ENCODE results near the gene ATP11A.

ATP11A gene

DNA sequence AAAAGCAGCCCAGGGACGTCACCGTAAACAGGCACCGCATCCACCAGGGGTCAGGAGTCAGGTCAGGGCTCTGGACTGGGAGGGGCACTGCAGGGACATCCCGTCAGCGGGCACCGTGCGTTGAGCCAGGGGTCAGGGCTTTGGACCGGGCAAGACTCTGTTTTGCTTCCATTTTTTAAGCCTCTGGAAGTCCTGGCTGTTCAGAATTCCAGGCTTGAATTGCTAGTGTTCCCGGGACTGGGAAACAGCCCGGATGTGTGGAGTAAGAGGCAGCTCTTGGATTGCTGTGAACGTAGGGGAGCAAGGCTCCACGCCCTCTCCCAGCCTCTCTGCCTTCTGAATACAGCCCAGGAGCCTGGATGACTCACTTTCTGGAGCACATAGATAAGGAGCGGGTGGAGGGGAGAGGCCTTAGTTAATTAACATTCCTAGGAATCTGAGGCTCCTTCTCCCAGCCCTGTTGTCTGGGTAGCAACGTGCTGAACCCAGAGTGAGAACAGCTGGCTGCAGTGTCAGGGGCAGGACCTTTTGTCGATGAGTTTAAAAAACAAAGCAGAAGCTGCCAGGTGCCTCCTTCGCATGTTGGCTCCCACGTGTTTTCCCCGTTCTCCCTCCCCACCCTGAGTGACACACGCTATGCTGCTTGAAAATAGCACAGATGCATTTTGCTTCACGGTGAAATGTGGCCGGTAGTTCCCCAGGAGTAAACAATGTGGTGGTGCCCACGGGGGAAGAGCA is 21.9 kb downstream of the ATP11A start:
- DNase-seq: no peak

DNA sequence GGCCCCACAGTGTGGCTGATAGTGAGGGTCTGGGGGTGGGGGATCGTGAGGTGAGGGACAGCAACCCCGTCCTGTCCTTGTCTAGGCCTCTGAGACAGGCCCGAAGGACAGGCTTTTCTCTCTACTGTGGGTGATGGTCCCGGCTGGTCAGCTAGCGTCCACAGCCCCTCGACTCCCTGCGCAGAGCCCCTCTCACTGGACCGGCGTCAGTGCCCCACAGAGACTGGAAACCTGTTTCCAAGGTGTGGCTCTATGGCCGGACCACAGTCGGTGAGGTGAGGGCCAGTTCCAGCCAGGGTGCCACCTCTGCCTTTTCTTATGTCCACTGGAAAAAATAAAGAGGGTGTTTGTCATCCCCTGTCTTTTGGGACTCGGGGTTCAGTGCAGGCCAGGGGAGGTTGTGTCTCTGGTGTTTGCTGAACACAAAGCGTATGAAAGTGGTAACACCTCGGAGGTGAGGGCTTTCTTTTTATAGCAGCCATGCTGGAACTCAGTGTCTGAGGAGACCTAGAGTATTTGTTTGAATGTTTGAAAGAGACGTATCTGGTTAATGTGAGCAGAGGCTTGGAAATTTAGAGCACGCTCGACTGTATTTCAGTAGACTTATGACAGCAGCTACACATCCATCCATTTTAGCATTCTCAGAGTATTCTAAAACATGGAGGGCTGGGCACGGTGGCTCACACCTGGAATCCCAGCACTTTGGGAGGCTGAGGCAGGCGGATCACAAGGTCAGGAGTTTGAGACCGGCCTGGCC is 22.8 kb downstream of the ATP11A start:
- DNase-seq: no peak

DNA sequence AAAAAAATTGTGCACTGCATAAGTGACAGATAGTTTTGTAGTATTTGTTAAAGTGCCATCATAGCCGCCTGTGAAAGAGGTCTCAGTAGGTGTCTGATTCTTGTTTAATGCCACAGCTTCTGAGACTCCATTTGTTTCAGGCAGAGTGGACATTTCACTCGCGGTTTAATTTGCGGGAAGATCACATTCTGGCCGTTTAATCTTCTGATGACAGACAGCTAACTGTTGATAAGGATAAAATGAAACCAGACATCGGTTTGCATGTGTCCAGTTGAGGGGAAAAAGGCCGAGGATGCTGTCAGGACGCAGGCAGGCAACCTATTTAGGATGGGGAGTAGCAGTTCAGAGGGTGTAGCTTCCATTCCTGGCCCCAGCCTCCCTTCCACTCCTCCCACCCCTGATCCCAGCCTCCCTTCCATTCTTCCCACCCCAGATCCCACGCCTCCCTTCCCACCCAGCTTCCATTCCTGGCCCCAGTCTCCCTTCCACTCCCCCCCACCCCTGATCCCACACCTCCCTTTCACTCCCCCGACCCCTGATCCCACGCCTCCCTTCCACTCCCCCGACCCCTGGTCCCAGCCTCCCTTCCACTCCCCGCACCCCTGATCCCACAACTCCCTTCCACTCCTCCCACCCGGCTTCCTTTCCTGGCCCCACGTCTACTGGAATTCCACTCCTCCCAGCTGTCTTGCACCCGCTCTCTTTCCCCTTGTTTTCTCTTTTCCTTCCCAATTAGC is 23.8 kb downstream of the ATP11A start:
- DNase-seq: no peak

DNA sequence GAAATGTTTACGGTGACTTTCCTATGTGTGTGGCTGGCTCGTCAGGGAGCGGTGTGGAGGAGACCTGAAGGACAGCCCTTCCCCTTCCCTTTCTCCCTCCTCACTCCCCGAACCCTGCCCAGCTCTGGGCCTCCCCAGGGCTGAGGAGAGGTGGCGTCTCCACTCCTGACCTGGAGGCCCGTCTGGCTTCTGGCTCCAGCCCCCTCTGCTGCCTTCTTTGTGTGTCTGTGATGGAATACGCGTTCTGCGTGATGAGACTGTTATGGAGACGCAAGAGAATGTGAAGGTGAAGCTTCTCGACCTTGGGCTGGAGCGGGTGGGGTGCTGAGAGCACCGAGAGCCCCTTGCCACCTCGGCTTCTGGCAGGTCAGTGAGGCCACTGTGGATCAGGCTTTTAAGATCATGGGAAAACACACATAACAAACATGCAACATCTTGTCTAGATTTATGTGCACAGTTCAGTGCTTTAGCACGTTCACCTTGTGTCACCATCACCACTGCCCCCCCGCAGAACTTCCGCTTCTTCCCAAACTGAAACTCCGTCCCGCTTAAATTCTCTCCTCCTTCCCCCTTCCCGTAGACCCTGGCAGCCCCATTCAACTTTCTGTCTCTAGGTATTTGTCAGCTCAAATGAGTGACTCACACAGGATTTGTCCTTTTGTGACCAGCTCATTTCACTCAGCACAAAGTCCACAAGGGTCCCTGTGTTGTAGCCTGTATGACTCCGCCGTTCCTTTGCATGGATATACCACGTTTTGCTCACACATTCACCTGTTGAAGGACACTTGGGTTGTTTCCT is 24.7 kb downstream of the ATP11A start:
- no peak for DNase-seq

DNA sequence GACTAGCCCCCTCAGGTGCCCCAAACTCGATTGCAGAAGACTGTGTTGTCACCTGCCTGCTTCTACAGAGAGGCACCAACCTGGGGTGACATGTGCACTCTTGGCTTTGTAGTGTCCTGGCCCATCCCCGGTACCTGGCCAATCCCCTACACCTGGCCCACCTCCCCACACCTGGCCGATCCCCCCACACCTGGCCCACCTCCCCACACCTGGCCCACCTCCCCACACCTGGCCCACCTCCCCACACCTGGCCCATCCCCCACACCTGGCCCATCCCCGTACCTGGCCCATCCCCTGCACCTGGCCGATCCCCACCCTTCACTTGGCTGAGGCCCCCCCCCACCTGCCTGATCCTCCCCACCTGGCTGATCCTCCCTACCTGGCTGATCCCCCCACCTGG is 25.4 kb downstream of the ATP11A start:
- DNase-seq: no peak

DNA sequence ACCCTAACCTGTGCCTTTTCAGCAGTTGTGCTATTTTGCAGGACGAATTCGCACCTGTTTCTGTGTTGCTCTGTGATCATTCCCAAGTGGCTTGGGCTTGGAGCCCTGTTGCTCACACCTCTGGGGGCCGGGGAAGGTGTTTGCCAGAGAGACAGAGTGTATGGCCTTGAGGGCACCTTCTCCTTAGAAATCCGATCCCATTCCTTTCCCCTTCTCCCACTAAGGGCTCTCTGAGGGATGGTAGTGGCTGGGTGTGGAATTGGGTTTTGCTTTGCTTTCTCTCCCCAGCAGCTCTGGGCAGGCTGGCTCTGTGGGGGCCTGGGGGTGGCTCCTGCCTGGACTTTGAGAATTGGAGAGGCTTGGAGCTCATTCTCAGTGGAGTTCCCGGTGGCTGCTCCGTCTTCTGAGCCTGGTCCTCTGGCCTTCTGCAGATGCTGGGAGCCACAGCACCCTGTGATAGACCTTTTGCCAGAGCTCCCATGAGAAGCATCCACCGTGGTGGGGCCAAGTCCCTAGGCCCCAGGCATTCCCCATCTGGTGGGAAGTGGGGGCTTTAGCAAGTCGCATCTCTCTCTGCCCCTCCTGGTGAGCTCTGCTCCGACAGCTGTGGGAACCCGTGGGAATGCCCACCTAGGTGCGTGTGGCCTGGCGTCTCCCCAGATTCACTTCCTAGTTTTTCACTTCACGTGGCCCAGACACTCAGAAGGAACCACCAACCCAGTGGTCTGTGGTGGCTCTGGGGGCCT is 26.1 kb downstream of the ATP11A start:
- DNase-seq: no peak

DNA sequence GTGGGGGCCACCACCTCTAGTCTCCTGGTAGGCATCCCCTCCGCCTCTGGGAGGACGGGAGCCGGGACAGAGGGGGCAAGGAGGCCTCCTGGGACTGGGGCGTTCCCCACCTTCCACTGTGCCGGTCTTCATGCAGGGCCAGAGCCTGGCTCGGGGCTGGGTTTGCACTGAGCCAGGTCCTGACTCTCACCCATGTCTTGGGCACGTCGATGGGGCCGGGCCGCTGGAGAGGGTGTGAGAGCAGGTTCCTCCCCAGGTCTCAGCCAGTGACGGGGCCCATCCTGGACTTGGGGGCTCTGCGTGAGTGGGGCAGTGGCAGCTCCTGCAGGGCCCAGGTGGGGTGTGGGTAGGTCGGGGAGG is 26.6 kb downstream of the ATP11A start:
- no peak for DNase-seq

DNA sequence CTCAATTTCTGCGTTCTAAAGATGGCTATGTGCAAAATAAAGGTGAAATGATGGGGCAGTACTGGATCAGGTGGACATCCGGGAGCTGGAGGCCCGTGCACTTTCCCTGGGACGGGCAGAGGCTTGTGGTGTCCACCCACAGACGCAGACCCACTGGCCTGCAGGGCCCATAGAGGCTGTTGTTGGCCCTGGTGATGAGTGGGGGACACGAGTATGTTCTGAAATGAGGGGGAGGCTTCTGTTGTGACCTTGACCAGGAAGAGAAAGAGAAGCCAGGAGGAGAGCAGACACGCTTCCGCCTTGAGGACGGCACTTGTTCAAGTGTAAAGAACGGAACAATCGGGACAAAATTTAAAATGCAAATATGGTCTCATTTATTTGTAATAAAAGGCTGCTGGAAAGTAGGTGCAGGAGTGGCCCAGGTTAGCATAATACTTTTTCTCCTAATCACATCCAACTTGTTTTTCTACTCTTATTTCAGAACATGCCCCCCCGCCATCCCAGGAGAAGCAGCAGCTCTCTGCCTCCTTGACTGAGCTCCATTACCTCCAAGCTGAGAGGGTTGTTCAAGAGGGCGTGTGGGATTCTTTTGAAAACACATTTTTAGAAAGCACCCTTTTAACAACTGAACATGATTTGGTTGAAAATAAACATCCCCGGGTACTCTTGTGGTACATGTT is 27.1 kb downstream of the ATP11A start:
- DNase-seq: no peak

DNA sequence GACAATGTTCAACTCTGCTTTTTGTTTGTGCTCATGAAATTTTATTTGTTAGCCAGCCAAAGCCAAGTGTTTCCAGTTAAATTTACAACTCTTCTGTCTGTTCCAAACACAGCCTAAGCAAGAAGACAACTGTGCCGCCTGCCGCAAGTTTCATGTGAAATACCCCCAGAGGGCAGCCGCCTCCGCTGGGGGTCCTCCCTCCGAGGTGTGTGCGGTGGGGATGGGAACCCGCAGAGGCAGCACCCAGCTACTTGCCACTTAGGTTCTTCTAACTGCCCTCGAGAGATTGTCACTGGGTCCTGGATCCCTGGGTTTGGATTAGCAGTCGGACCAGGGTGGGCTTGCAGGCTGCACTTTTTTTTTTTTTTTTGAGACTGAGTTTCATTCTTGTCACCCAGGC is 28.5 kb downstream of the ATP11A start:
- DNase-seq: no peak

DNA sequence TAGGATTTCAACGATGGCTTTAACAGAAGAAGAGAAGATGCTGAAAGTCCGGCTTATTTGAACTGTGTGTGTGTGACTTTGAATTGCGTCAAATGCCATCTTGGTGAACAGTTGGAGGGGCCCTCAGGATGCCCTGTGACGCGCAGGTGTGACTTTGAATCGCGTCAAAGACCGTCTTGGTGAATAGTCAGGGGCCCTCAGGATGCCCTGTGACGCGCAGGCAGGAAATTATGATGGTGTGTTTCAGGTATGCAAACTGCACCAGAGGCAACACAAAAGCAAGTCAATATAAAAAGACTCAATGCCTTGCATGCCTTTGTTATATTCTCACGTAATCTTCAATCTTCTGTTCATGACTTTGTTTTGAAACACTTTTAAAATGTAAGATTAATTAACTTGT is 29.2 kb downstream of the ATP11A start:
- no peak for DNase-seq

DNA sequence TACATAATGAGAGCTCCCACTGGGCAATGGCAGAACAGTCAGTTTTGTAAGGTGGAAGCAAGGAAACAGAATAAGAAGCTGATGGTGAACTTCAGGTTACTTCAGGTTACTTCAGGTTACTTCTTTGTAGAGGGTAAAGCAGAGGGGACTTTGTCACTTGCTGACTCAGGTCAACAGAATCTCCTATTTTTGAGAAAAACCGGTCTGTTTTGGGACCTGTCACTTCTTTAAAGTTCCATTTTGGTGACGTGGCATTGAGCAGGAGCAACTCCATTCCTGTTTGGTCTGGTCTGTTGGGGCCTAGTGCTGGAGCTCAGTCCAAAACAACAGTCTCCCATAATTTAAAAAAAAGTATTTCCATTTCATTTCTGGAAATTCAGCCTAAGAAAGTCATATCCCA is 29.7 kb downstream of the ATP11A start:
- DNase-seq: no peak

DNA sequence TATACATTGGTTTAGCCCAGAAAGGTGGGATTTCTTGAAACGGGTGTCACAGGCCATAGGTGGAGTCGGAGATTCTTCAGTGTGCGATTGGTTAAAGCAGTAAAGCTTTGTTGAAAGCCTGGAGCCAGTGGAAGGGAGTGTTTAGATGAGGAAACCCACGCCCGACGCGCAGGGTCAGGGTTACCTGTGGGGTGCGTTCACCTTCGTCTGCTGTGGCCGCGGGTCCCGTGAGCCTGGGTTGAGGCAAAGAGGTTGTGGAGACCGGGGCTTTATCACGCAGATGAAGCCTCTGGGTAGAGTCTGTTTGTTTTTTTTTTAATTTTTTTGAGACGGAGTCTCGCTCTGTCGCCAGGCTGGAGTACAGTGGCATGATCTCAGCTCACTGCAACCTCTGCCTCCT is 30.4 kb downstream of the ATP11A start:
- no peak for DNase-seq

DNA sequence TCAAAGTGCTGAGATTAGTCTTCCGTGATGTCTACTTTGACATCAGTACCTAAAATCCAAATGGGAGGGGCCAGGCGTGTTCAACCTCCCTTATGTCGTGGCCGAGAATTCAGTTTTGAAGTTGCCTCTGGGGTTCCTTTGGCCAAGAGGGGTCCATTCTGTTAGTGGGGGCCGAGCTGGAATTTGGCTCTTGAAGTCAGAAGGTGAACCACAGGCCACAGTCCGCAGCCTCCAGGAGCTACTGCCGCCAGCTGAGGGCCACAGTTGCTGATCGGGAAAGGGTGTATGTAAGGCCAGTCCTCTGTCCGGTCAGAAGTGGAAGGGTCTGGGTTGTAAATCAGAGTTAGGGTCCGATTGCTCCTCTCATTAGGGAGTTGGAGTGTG is 31.0 kb downstream of the ATP11A start:
- DNase-seq: no peak

DNA sequence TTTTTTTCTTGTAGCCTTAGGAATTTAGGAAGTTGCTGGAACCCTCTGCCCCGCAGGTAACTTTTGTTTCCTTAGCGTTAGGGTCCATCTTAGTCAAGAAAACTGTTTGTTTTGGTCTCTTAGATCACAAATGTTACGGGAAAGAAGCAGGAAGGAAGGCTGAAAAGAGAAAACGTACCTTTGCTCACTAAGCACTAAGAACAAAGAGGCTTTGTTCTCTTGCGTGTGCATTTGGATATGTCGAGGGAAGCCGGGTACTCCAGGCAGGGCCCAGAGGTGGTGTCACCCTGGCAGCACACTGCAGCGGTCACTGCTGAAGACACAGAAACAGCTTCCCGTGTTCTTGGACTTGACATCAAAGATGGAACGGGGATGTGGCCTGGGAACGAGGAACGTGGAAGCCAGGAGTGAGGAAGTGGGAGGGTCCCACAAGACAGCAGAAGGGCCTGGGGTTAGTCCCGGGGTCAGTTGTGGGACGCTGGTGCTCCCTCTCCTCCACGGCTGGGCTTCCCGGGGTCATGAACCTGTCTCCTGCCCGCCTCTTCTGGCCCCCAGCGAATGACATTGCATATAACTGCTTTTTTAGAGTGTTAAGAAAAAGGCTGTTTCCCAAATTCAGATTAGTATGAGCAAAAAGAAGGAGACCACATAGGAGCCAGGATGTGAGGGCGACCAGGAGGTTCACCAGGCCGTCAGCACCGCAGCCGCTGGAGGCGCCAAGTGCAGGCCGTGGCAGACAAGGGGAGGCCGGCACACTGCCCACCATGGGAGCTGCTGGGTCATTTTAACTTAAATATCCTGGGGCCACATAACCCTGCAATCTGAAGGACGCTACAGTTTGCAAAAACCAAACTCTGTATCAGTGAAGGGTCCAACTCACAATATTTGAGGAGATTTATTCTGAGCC is 31.6 kb downstream of the ATP11A start:
- no peak for DNase-seq

DNA sequence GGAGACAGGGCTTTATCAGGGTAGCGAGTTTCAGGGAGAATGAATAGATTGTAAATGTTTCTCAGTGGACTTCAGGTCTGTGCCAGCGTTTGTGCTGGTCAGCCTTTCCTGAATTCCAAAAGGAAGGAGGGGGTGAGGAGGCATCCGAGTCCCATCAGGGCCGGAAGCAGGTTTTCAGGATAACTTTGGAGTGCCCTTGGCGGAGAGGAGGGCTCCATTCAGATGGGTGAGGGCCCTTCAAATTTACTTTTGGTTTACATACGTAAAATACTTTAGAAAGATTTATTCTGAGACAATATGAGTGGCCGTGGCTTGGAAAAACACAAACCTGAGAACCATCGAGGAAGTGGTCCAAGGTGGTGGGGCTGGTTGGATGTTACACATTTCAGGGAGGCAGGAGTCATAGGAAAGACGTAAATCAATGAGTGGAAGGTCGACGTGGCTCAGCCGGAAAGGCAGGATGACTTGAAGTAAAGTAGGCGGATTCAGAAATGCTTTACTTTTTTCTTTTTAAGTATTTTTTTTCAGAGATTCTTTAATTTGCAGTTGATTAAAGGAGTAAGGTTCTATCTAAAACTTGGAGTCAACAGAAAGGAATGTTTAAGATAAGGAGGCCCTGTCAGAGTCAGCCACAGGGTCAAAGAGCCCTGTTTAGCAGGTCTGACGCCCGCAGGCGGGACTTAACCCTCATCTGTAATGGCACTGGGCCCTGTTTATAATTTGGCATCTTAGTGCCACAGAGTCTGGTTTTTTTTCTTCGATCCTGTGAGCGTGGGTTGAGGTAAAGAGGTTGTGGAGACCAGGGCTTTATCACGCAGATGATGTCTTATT is 32.8 kb downstream of the ATP11A start:
- no peak for DNase-seq

DNA sequence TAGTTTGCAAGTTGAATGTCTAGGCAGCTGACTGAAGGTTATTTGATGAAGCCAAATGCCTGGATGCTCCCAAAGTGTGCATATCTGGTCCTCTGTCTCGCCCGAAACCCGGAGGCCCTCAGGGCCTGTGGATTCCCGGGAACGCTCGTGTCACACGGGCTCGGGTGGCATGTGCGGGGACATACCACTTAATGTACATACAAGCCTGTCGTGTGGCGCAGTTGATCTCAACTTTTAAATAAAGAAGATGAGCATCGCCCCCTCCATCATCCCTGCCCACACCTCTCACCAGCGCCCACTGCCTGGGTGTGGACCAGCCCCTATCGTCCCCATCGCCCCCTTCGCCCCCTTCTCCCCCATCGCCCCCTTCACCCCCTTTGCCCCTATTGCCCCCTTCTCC is 33.9 kb downstream of the ATP11A start:
- DNase-seq: no peak

DNA sequence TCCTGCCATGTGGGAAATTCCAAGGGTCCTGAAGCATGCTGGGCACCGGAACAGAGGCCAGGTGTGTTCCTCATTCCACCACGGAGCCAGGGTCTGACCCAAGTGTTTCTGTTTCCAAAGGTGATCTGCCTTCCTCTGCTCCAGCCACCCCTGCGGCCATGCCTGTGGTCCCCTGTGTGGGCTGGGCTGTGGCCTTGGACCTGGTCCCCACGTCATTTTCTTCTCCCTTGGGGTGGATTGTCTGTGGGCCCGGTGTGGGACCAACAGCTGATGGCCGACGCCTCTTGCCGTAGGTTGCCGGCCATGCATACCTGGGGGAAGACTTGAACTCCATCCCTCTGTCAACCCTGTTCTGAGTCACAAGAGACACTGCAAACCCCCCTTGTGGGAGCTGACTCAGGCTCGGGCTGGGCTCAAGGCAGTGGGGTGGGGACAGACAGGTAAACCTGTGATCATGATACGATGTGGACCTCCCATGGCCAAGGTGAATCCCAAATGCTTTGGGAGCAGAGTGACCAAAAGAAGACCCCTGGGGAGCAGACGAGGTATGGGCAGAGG is 35.0 kb downstream of the ATP11A start:
- no peak for DNase-seq

DNA sequence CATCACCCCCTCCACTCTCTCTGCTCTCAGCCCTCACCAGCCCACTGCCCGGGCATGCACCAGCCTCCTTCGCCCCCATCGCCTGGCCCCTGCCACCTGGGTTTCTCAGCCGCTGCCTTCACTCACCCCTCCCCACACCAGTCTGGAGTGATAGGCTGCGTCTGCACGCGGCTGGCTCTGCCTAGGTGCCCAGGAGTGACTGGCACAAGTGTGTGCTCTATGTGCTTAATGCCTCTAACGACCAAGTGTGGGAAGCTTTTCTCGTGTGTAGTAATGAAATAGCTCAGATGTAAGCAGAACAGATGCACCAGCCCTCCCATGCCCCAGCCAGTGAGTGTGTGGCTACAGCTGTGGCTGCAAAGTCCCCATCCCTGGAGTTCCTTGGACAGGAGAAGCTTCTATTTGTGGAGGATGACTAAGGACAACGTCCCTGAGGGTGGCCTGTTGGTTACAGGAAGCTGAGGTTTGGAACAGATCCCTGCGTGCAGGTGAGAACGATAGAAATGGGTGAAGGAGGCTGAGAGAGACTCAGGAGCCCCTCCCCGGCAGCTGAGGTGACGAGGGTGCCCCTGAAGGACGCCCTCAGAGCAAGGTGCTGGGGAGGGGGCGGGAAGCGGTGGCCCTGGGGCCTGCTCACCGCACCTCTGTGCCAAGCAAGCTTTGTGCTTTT is 35.6 kb downstream of the ATP11A start:
- DNase-seq: no peak

Data from midbrain (tissue), 1 donor.